DOHH2 (cell line): ENCODE measurements around the gene NFIA.

ENCODE experiments used
- H3F3A ChIP-seq: fragments of 200-600 bp; sonication (generic), shearing (Covaris generic); 2 replicates; pipeline ENCODE4 v1.6.0; 2016; ENCODE audit warnings: antibody characterized with exemption, mild to moderate bottlenecking; ENCODE audit not compliant: control insufficient read depth, insufficient read depth
- H3K27ac ChIP-seq: fragments of 200-600 bp; sonication (generic); 2 replicates; pipeline ENCODE4 v1.5.1; 2014; ENCODE audit warnings: low read depth, mild to moderate bottlenecking, low read length, moderate library complexity
- H3K27me3 ChIP-seq: fragments of 200-600 bp; sonication (generic); 2 replicates; pipeline ENCODE4 v1.6.1; 2014; ENCODE audit warnings: mild to moderate bottlenecking, low read length, mixed read lengths; ENCODE audit not compliant: control insufficient read depth
- H3K36me3 ChIP-seq: fragments of 200-600 bp; sonication (generic); 2 replicates; pipeline ENCODE4 v1.6.1; 2014; ENCODE audit warnings: mild to moderate bottlenecking, low read length, moderate library complexity, mixed read lengths; ENCODE audit not compliant: control insufficient read depth
- H3K4me1 ChIP-seq: fragments of 200-600 bp; sonication (generic); 2 replicates; pipeline ENCODE4 v1.6.1; 2014; ENCODE audit warnings: mild to moderate bottlenecking, low read length, mixed read lengths; ENCODE audit not compliant: control insufficient read depth
- H3K4me2 ChIP-seq: fragments of 200-600 bp; sonication (generic); 2 replicates; pipeline ENCODE4 v1.6.0; 2014; ENCODE audit warnings: mild to moderate bottlenecking, low read length, moderate library complexity
- H3K4me3 ChIP-seq: fragments of 200-600 bp; sonication (generic); 2 replicates; pipeline ENCODE4 v1.5.1; 2014; ENCODE audit warnings: mild to moderate bottlenecking, low read length, mixed read lengths
- H3K79me2 ChIP-seq: fragments of 200-600 bp; sonication (generic); 2 replicates; pipeline ENCODE4 v1.6.1; 2014; ENCODE audit warnings: mild to moderate bottlenecking, low read length, mixed read lengths; ENCODE audit not compliant: control insufficient read depth
- H3K9me2 ChIP-seq: fragments of 200-600 bp; sonication (generic); replicated peaks from 2 replicates; pipeline ENCODE4 v1.6.1; 2014; ENCODE audit warnings: mild to moderate bottlenecking, low read length, mixed read lengths; ENCODE audit not compliant: control insufficient read depth
- H3K9me3 ChIP-seq: fragments of 200-600 bp; sonication (generic); 2 replicates; pipeline ENCODE4 v1.6.1; 2014; ENCODE audit warnings: antibody characterized with exemption, low read length, mixed read lengths; ENCODE audit not compliant: control insufficient read depth, insufficient read depth
- H4K20me1 ChIP-seq: fragments of 200-600 bp; sonication (generic); 2 replicates; pipeline ENCODE4 v1.6.0; 2014; ENCODE audit warnings: low read depth, mild to moderate bottlenecking, antibody characterized with exemption, low read length, moderate library complexity; ENCODE audit not compliant: control insufficient read depth, insufficient read depth
- CTCF ChIP-seq: fragments of 200-600 bp; sonication (generic); IDR thresholded peaks from one replicate; pipeline ENCODE4 v1.5.1; 2014; ENCODE audit warnings: antibody characterized with exemption, mild to moderate bottlenecking, low read depth, low read length; ENCODE audit not compliant: poor library complexity, severe bottlenecking
- EZH2phosphoT487 ChIP-seq: fragments of 200-600 bp; sonication (generic); IDR thresholded peaks from 2 replicates; pipeline ENCODE4 v1.6.1; 2017; ENCODE audit warnings: borderline replicate concordance, mild to moderate bottlenecking, antibody characterized with exemption, low read length, moderate library complexity, mixed read lengths

The NFIA gene

GRCh38 chr1:61120246-61120840 is 38.0 kb downstream of the NFIA start:
- Histone ChIP-seq H3K27ac (no peak overlapping the region), H3K27me3 (no peaks in the 10 kb centered on the region), H3K4me2 (no peak overlapping the region), H3K9me2 (no peaks in the 10 kb centered on the region), H3F3A (no peaks in the 10 kb centered on the region), H3K36me3 (no peaks in the 10 kb centered on the region), H4K20me1 (no peaks in the 10 kb centered on the region), H3K4me3 (no peak overlapping the region), H3K4me1 (no peaks in the 10 kb centered on the region), H3K9me3 (no peaks in the 10 kb centered on the region), H3K79me2 (peaks cover 9% of the 10 kb centered on the region)
- no peak for TF ChIP-seq EZH2phosphoT487
- no peak for TF ChIP-seq CTCF

- TF ChIP-seq CTCF = no peak
- TF ChIP-seq EZH2phosphoT487 = no peak
- no peaks in the 10 kb centered on the region for H3K36me3 ChIP-seq
- no peaks in the 10 kb centered on the region for H3F3A ChIP-seq
- H3K27me3 ChIP-seq = no peaks in the 10 kb centered on the region
- peaks cover 14% of the 10 kb centered on the region for H3K79me2 ChIP-seq
- no peak overlapping the region for H3K4me2 ChIP-seq
- no peaks in the 10 kb centered on the region for H3K9me2 ChIP-seq
- H3K4me3 ChIP-seq = no peak overlapping the region
- no peak overlapping the region for H3K27ac ChIP-seq
- no peaks in the 10 kb centered on the region for H3K9me3 ChIP-seq
- no peaks in the 10 kb centered on the region for H3K4me1 ChIP-seq
- no peaks in the 10 kb centered on the region for H4K20me1 ChIP-seq
Measured at GRCh38 chr1:61120998-61121397, 38.6 kb downstream of the NFIA start.

- Histone ChIP-seq H3K4me3 (no peak overlapping the region), H3F3A (no peaks in the 10 kb centered on the region), H3K36me3 (no peaks in the 10 kb centered on the region), H3K27me3 (no peaks in the 10 kb centered on the region), H3K4me2 (no peak overlapping the region), H3K4me1 (no peaks in the 10 kb centered on the region), H3K9me3 (no peaks in the 10 kb centered on the region), H3K79me2 (peaks cover 14% of the 10 kb centered on the region), H4K20me1 (no peaks in the 10 kb centered on the region), H3K9me2 (no peaks in the 10 kb centered on the region), H3K27ac (no peak overlapping the region)
- TF ChIP-seq EZH2phosphoT487 (no peak), CTCF (no peak)
Measured at GRCh38 chr1:61121631-61122030, 39.3 kb downstream of the NFIA start.

- no peaks in the 10 kb centered on the region for H3F3A ChIP-seq
- no peaks in the 10 kb centered on the region for H3K27me3 ChIP-seq
- H3K4me1 ChIP-seq = no peaks in the 10 kb centered on the region
- H3K9me2 ChIP-seq = no peaks in the 10 kb centered on the region
- H3K79me2 ChIP-seq = peaks cover 14% of the 10 kb centered on the region
- no peak overlapping the region for H3K4me3 ChIP-seq
- no peaks in the 10 kb centered on the region for H4K20me1 ChIP-seq
- H3K27ac ChIP-seq = no peak overlapping the region
- H3K9me3 ChIP-seq = no peaks in the 10 kb centered on the region
- H3K4me2 ChIP-seq = no peak overlapping the region
- no peaks in the 10 kb centered on the region for H3K36me3 ChIP-seq
- TF ChIP-seq CTCF (no peak), EZH2phosphoT487 (no peak)
Measured at GRCh38 chr1:61122389-61122788, 40.0 kb downstream of the NFIA start.
